CD4-positive, alpha-beta T cell treated with Interleukin-12 subunit alpha and Interleukin-12 subunit beta, for 1 hour (primary cell): ENCODE data around the gene CHD3.
"Not testable (repeated sequence)": the region's sequence is repeated elsewhere in the genome, so short reads cannot be mapped to it uniquely, and the experiment has no call there.

Experiments used
- DNase-seq: peaks from one replicate; pipeline ENCODE4 v3.0.0-alpha.2; 2020

The CHD3 gene

DNA sequence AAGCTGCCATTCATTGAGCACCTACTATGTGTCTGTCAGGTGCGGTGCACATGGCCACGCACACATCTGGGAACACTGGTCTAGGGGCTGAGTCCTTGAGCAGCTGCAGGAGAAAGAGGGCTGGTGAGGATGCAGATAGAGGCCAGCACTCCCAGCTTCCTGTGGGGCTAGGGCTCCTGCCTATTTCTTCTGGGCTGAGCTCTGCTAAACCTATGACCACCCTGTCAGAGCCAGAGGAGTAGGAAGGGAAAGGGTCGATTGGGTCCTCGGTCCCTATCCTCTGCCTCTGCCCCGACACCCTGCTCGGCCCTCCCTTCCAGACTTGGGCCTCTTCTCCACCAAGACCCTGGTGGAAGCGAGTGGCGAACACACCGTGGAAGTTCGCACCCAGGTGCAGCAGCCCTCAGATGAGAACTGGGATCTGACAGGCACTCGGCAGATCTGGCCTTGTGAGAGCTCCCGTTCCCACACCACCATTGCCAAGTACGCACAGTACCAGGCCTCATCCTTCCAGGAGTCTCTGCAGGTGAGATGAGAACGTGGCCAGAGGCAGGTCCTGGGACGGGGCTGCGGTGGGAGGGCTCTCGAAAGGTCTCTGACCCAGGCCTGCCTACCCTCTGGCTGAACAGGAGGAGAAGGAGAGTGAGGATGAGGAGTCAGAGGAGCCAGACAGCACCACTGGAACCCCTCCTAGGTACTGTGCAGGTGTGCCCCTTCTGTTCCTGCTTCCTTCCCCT, 37.7 kb upstream of the CHD3 start:
- no peak for DNase-seq

DNA sequence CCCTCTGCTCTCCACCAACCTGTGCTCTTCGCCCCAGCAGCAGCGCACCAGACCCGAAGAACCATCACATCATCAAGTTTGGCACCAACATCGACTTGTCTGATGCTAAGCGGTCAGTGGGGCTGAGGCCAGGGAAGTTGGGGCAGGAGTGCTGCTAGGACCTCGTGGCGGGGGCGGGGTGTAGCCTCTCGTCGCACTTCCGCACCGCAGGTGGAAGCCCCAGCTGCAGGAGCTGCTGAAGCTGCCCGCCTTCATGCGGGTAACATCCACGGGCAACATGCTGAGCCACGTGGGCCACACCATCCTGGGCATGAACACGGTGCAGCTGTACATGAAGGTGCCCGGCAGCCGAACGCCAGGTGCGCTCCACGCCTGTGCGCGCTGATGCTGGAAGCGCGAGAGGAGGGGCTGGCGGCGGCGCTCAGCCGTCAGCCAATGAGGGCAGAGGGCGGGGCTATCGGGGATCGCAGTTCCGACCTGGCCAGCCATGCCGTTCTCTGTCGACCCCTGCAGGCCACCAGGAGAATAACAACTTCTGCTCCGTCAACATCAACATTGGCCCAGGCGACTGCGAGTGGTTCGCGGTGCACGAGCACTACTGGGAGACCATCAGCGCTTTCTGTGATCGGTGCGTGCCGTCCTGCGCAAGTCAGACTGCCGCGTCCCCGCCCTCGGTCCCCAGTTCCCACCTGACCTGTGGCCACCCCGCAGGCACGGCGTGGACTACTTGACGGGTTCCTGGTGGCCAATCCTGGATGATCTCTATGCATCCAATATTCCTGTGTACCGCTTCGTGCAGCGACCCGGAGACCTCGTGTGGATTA, 36.9 kb upstream of the CHD3 start:
- DNase-seq: peak; percentile 96

DNA sequence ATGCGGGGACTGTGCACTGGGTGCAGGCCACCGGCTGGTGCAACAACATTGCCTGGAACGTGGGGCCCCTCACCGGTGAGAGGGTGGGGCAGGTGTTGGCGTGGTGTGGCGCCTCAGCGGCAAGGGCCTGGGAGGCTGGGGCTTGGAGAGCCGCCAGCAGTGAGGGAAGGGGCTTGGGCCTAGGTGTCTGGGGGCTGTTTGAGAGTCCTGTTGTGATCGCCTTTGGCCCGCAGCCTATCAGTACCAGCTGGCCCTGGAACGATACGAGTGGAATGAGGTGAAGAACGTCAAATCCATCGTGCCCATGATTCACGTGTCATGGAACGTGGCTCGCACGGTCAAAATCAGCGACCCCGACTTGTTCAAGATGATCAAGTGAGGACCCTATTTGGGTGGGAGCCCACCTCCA, 36.3 kb upstream of the CHD3 start:
- DNase-seq: no peak

DNA sequence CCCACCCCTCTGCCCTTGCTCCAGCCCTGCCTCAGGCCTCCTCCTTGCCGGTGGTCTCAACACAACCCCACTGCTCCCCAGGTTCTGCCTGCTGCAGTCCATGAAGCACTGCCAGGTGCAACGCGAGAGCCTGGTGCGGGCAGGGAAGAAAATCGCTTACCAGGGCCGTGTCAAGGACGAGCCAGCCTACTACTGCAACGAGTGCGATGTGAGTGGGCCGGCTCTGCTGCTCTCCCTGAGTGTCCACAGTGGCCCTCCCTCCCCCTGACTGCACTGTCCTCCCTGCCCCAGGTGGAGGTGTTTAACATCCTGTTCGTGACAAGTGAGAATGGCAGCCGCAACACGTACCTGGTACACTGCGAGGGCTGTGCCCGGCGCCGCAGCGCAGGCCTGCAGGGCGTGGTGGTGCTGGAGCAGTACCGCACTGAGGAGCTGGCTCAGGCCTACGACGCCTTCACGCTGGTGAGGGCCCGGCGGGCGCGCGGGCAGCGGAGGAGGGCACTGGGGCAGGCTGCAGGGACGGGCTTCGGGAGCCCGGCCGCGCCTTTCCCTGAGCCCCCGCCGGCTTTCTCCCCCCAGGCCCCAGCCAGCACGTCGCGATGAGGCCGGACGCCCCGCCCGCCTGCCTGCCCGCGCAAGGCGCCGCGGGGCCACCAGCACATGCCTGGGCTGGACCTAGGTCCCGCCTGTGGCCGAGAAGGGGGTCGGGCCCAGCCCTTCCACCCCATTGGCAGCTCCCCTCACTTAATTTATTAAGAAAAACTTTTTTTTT, 35.5 kb upstream of the CHD3 start:
- DNase-seq: peak; percentile 41

DNA sequence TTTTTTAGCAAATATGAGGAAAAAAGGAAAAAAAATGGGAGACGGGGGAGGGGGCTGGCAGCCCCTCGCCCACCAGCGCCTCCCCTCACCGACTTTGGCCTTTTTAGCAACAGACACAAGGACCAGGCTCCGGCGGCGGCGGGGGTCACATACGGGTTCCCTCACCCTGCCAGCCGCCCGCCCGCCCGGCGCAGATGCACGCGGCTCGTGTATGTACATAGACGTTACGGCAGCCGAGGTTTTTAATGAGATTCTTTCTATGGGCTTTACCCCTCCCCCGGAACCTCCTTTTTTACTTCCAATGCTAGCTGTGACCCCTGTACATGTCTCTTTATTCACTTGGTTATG, 34.9 kb upstream of the CHD3 start:
- no peak for DNase-seq

DNA sequence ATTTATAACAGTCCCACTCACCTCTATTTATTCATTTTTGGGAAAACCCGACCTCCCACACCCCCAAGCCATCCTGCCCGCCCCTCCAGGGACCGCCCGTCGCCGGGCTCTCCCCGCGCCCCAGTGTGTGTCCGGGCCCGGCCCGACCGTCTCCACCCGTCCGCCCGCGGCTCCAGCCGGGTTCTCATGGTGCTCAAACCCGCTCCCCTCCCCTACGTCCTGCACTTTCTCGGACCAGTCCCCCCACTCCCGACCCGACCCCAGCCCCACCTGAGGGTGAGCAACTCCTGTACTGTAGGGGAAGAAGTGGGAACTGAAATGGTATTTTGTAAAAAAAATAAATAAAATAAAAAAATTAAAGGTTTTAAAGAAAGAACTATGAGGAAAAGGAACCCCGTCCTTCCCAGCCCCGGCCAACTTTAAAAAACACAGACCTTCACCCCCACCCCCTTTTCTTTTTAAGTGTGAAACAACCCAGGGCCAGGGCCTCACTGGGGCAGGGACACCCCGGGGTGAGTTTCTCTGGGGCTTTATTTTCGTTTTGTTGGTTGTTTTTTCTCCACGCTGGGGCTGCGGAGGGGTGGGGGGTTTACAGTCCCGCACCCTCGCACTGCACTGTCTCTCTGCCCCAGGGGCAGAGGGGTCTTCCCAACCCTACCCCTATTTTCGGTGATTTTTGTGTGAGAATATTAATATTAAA, 34.4 kb upstream of the CHD3 start:
- no peak for DNase-seq

DNA sequence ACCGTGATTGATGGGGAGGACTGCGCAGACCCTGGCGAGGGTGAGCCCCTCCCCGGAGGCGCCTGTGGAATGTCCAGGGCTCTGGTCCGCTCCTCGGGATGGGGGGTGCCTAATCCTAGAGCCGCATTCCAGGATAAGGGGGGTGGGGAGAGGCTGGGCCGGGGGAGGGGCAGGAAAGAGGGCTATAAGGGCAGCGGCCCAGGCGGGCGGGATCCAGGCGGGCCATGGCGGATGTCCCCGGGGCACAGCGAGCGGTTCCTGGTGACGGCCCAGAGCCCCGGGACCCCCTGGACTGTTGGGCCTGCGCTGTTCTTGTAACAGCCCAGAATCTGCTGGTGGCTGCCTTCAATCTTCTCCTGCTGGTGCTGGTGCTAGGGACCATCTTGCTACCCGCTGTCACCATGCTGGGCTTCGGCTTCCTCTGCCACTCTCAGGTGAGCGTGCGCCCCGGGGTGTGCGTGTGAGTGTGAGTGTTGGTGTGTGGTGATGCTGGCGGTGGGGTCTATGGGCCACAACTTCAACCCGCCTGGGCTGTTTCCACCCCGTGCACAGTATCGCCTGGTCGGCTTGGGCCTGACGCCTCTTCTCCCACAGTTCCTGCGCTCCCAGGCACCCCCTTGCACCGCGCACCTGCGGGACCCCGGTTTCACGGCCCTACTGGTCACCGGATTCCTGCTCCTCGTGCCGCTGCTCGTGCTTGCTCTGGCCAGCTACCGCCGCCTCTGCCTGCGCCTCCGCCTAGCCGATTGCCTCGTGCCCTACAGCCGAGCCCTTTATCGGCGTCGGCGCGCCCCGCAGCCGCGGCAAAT, 33.5 kb upstream of the CHD3 start, which contains the start of gene TMEM88:
TSS of gene TMEM88 (plus strand) at position 216 of the 809 bp plus-strand sequence. CDS start at position 225, 9 bp downstream.
- peak; percentile 53 for DNase-seq

DNA sequence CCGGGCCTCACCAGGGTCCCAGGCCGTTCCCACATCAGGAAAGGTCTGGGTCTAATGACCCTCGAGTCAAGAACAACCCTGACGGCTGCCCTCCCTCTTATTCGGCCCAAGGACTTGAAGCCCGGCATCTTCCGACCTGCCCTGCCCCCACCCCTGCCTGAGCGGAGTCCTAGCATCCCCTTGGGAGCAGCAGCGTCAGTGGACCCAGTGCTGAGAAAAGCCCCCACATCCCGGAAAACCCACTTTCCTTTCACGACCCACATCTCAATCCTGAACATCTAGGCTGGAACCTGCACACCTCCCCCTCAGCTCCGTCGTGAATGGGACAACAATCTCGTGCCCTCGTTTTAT, 33.0 kb upstream of the CHD3 start:
- DNase-seq: no peak

DNA sequence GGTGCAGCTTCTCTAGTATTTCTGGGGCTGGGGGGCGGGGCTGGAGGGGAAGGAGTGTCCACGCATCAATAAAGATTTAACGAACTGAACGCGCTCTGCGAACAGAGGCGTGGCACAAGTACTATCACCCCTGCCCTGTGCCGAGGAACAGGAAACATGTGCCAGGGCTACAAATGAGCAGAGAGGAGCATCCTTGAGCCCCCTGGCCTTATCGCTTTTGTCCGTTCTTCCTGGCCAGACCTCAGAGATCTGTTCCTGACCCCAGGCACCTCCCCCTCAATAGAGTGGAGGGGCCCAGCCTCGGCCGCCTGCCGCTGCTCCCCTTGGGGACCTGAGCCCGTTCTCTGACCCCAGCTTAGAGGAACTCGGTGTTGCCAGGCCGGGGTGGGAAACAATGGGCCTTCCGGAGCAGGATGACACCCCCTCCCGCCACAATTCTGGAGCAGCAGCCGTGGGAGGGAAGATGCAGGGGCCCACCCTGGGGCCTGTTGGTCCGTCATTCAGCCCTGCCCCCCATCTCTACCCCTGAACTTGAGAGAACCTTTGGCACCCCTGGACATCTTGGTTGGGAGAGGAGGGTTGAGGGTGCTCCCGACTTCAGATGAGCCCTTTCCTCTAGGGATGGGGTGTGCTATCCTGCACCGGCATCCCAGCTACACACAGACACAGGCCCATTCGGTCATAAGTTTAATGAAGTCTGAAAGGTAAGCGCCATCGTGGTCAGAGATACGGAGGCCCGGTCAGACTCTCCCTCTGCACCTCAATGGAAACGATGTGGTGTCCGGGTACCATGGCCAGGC, 32.4 kb upstream of the CHD3 start:
- DNase-seq: peak; percentile 57

DNA sequence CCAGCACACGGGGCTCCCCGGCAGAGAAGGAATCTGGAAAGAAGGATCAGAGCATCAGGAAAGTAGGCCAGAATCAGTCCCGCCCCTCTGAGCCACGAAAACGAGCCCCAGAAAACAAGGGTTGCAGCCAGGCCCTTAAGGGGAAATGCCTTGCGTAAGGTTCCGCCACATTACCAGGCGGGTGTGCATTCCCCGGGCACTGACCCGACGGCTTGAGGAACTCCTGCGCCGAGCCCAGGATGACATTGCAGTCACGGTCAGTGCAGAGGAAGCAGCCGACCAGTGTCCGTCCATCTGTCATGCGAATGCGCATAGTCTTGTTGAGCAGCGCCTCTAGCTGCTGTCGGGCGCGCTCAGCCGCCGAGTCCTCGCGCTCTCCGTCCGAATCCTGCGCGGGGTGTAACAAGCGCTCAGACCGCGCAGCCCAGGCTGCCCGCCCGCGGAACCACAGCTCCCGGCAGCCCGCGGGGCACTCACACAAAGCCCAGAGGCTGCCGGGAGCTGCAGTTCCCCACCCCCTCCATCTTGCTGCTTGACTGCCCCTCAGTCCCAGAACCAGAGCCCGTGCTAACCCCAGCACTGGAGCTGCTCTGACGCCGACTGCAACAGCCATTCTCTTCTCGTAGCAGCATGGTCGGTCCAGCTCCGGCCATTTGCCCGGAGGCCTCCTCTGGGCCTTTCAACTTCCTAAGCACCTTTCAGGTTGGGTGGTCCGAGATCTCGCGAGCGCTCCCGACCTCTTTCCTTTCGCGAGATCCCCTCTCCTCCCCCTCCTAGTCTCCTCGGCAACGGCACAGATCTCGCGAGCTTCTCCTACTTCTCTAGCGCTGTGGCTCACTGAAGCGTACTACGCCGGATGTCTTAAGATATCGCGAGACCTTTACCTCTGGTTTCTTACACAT, 31.5 kb upstream of the CHD3 start, which contains the start of gene NAA38:
TSS of gene NAA38 (minus strand) at position 749 of the 902 bp plus-strand sequence. CDS start at position 653, 96 bp downstream.
- peak; percentile 97 for DNase-seq

DNA sequence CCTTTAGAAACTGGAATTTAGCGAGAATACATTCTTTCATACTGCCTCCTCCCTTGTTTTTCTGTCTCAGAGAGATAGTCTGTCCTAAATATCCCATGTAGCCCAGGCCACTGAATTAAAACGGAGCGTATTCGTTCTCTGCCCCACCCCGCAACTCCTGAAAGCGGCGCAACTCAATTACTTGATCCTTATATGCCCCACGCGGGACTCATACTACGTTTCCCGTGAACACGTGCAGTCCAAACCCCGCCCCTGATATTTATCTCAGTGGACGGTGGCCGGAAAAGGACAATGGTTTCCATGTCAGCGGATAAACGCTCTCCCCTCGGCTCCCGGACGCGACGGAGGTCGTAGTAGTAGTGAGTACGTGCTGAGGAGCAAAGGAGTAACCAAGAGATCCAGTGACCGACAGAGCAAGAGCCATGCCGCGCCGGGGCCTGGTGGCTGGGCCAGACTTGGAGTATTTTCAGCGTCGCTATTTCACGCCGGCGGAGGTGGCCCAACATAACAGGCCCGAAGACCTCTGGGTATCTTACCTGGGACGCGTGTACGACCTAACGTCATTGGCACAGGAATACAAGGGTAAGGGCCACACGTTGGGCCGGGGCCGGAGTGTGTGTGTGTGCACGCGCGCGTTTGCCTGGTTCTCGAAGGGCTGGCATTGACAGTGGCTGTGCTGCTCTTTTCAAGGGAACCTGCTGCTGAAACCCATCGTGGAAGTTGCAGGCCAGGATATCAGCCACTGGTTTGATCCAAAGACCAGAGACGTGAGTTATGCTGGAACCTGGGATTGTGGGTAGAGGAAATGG, 30.7 kb upstream of the CHD3 start, which contains the start of gene CYB5D1:
TSS of gene CYB5D1 (plus strand) at position 291 of the 809 bp plus-strand sequence. CDS start at position 423, 132 bp downstream.
- peak; percentile 94 for DNase-seq

DNA sequence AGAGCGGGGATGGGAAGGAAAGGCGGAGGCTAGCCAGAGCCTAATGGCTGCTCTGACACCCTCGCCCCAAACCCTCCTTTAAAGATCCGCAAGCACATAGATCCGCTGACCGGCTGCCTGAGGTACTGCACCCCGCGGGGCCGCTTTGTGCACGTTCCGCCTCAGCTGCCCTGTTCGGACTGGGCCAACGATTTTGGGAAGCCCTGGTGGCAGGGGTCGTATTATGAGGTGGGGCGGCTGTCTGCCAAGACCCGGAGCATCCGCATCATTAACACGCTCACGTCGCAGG, 30.1 kb upstream of the CHD3 start:
- DNase-seq: peak; percentile 56

DNA sequence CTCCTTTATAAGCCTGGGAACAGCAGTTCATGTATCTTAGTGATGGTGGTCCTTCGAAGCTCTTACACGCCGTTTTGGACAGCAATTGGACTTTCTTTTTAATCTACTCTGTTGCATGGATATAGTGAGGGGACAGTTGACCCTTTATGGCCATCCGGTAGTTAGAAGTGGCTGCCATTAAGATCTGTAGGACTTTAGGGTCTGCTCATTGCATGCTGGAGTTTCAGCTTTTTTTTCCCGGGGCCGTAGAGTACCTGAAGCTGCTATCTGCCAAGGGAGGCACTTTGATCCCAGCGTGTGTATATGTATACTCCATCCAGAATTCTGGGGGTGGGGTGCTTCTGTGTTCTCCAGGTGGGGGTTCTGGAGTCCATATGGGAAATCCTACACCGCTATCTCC, 29.6 kb upstream of the CHD3 start:
- no peak for DNase-seq

DNA sequence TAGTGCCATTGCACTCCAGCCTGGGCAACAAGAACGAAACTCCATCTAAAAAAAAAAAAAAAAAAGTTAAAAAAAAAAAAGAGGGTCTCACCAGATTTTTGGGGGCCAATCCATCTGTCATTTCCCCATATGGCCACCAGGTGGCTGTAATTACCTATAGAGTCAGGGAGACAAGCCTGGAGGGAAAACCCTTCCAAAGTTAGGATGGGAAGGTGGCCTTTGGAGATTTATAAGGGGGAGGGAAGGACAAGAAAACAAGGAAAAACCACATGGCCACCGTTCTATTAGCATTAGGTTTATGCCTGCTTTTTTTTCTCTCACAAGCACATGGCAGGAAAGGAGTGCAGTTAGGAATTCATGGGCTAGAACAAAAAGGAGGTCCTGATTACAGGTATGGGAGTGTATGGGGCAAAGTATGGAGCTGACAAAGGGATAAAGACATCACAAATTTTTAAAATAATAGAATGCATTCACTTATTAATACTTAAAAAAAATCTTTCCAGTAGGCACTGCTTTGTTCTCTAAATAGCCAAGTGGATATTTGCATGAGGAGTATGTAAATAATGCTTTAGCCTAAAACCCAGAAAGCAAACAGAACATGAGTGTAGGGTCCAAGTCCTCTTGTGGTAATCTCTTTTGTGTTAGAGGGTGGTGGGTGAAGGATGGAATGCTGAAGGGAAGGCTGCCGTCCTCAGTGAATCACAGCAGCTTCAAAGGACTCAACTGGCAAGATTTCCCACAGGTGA, 25.7 kb upstream of the CHD3 start:
- DNase-seq: peak; percentile 67

DNA sequence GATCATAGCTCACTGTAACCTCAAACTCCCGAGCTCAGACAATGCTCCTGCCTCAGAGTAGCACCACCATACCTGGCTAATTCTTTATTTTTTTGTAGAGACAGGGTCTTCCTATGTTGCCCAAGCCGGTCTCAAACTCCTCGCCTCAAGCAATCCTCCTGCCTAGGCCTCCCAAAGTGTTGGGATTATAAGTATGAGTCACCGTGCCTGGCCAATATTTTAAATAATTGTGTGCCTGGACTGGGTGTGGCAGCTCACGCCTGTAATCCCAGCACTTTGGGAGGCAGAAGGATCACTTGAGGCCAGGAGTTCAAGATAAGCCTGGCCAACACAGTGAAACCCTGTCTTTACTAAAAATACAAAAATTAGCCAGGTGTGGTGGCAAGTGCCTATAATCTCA, 24.2 kb upstream of the CHD3 start:
- not testable (repeated sequence) for DNase-seq

DNA sequence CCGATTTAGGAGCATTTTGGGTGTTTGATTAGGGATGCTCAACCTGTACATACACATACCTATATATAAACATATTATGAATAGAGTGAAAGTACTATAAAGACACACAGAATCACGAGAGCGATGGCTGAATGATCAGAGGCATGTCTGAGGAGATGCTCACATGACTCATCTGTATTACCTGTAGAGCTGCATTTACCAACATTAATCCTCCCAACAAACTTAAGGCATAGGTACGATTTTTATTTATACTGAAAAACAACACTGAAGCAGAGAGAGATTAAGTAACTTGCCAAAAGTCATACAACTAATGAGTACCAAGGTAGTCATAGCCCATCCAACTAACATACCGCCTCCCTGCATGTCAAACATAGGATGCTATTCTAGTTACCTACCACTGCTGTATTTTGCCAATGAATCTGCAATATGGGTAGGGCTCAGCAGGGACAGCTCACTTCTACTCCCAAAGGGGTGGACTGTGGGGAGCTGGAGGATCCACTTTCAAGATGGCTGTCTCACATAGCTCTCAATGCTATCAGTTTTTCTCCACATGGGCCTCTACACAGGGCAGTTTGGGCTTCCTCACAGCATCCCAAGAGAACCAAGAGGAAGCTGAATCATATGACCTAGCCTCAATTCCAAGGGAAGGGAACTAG, 23.5 kb upstream of the CHD3 start:
- DNase-seq: no peak

DNA sequence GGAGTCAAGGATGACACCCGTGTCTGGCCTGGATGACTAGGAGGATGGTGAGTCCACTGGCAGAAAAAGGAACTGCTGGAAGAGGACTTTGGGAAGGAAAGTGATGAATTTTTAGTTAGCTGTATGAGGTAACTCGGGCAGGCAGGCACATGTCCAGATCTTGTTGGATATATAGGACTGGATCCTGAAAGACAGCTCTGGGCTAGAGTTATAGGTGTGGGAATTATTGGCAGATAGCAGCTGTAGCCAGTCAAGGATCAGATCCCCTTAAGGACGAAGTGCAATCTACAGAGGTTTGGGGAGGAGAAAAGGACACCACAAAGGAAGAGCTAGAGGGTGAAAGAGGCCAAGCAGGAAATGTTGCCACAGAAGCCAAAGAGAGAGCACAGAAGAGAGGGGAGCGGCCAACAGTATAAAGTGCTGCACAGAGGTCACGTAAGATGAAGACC, 20.7 kb upstream of the CHD3 start:
- DNase-seq: peak; percentile 35

DNA sequence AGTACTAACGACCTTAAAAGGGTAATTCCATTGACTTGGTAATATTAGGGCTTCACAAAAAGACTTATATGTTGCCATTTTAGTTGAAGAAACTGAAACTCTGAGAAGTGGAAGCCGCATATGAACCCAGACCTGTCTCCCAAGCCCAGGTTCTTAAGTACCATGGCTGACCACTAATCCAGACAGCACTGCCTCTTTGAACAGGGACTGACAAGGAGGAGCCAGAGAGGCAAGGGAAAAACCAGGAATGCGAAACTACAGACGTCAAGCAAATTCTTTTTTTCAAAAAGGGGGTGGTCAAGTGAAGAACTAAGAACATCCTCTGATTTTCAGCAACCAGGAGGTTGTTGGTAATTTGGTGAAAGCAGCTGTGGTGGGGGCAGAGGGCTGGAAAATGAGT, 15.5 kb upstream of the CHD3 start:
- no peak for DNase-seq
